ENCODE results near the gene ZNF227.
"Not testable (repeated sequence)": the region's sequence is repeated elsewhere in the genome, so short reads cannot be mapped to it uniquely, and the experiment has no call there.

Gene ZNF227

GRCh38 chr19:44212250-44212865 lies at the start of gene ZNF227:
TSS of gene ZNF227 (plus strand) at chr19:44212532. CDS start at chr19:44217793, 5,261 bp downstream.
- Histone ChIP-seq H3K27me3 (ENCODE audit: control insufficient read depth, insufficient read depth, low read length) (no peaks in the 10 kb centered on the region), H3K4me1 (ENCODE audit: control insufficient read depth, insufficient read depth, low read length) (no peaks in the 10 kb centered on the region), H3K9ac (ENCODE audit: low read depth, low read length) (peak within 1 kb of the TSS; percentile 96), H3K9me3 (ENCODE audit: control insufficient read depth, insufficient read depth, low read length) (no peaks in the 10 kb centered on the region), H3K36me3 (ENCODE audit: control insufficient read depth, insufficient read depth, low read length) (no peaks in the 10 kb centered on the region), H3K4me3 (ENCODE audit: low read depth, low read length) (peak within 1 kb of the TSS; percentile 89)

- Histone ChIP-seq H3K9ac (ENCODE audit: low read depth, low read length) (no peak overlapping the region), H3K9me3 (ENCODE audit: control insufficient read depth, insufficient read depth, low read length) (no peaks in the 10 kb centered on the region), H3K4me1 (ENCODE audit: control insufficient read depth, insufficient read depth, low read length) (no peaks in the 10 kb centered on the region), H3K27me3 (ENCODE audit: control insufficient read depth, insufficient read depth, low read length) (no peaks in the 10 kb centered on the region), H3K36me3 (ENCODE audit: control insufficient read depth, insufficient read depth, low read length) (peaks cover 3% of the 10 kb centered on the region), H3K4me3 (ENCODE audit: low read depth, low read length) (no peak overlapping the region)
Measured at GRCh38 chr19:44163789-44164188, 48.5 kb upstream of the ZNF227 start.

- Histone ChIP-seq H3K4me3 (ENCODE audit: low read depth, low read length) (peak overlapping the region; percentile 85), H3K27me3 (ENCODE audit: control insufficient read depth, insufficient read depth, low read length) (no peaks in the 10 kb centered on the region), H3K9ac (ENCODE audit: low read depth, low read length) (no peak overlapping the region), H3K9me3 (ENCODE audit: control insufficient read depth, insufficient read depth, low read length) (no peaks in the 10 kb centered on the region), H3K36me3 (ENCODE audit: control insufficient read depth, insufficient read depth, low read length) (peaks cover 3% of the 10 kb centered on the region), H3K4me1 (ENCODE audit: control insufficient read depth, insufficient read depth, low read length) (no peaks in the 10 kb centered on the region)
Measured at GRCh38 chr19:44164327-44164672, 48.0 kb upstream of the ZNF227 start.

GRCh38 chr19:44164673-44165512 lies 47.4 kb upstream of the ZNF227 start, which contains the start of gene ZNF226:
TSS of gene ZNF226 (plus strand) at chr19:44165100. CDS start at chr19:44170081, 4,981 bp downstream.
- H3K36me3 ChIP-seq (ENCODE audit: control insufficient read depth, insufficient read depth, low read length) = peaks cover 3% of the 10 kb centered on the region
- H3K4me3 ChIP-seq (ENCODE audit: low read depth, low read length) = peak within 1 kb of the TSS; percentile 85
- no peaks in the 10 kb centered on the region for H3K27me3 ChIP-seq (ENCODE audit: control insufficient read depth, insufficient read depth, low read length)
- no peaks in the 10 kb centered on the region for H3K4me1 ChIP-seq (ENCODE audit: control insufficient read depth, insufficient read depth, low read length)
- peak within 1 kb of the TSS; percentile 86 for H3K9ac ChIP-seq (ENCODE audit: low read depth, low read length)
- no peaks in the 10 kb centered on the region for H3K9me3 ChIP-seq (ENCODE audit: control insufficient read depth, insufficient read depth, low read length)

- not testable (repeated sequence) for H3K4me1 ChIP-seq (ENCODE audit: control insufficient read depth, insufficient read depth, low read length); H3K9me3 ChIP-seq (ENCODE audit: control insufficient read depth, insufficient read depth, low read length)
Measured at GRCh38 chr19:44170660-44171059, 41.7 kb upstream of the ZNF227 start.

GRCh38 chr19:44176590-44176989 lies 35.7 kb upstream of the ZNF227 start:
- H3K27me3 ChIP-seq (ENCODE audit: control insufficient read depth, insufficient read depth, low read length) = no peaks in the 10 kb centered on the region
- no peaks in the 10 kb centered on the region for H3K4me1 ChIP-seq (ENCODE audit: control insufficient read depth, insufficient read depth, low read length)
- H3K9me3 ChIP-seq (ENCODE audit: control insufficient read depth, insufficient read depth, low read length) = peaks cover 9% of the 10 kb centered on the region
- no peak overlapping the region for H3K9ac ChIP-seq (ENCODE audit: low read depth, low read length)
- no peak overlapping the region for H3K4me3 ChIP-seq (ENCODE audit: low read depth, low read length)
- H3K36me3 ChIP-seq (ENCODE audit: control insufficient read depth, insufficient read depth, low read length) = peaks cover 34% of the 10 kb centered on the region

More at GRCh38 chr19:44170660-44171059, 41.7 kb upstream of the ZNF227 start:
- H3K36me3 ChIP-seq (ENCODE audit: control insufficient read depth, insufficient read depth, low read length) = peaks cover 27% of the 10 kb centered on the region
- not testable (repeated sequence) for H3K9ac ChIP-seq (ENCODE audit: low read depth, low read length); H3K27me3 ChIP-seq (ENCODE audit: control insufficient read depth, insufficient read depth, low read length); H3K4me3 ChIP-seq (ENCODE audit: low read depth, low read length)

GRCh38 chr19:44180968-44181367 lies 31.4 kb upstream of the ZNF227 start:
- Histone ChIP-seq H3K9ac (ENCODE audit: low read depth, low read length) (no peak overlapping the region), H3K27me3 (ENCODE audit: control insufficient read depth, insufficient read depth, low read length) (no peaks in the 10 kb centered on the region), H3K9me3 (ENCODE audit: control insufficient read depth, insufficient read depth, low read length) (peaks cover 5% of the 10 kb centered on the region), H3K36me3 (ENCODE audit: control insufficient read depth, insufficient read depth, low read length) (peaks cover 12% of the 10 kb centered on the region), H3K4me3 (ENCODE audit: low read depth, low read length) (no peak overlapping the region), H3K4me1 (ENCODE audit: control insufficient read depth, insufficient read depth, low read length) (no peaks in the 10 kb centered on the region)

- H3K4me1 ChIP-seq (ENCODE audit: control insufficient read depth, insufficient read depth, low read length) = no peaks in the 10 kb centered on the region
- no peaks in the 10 kb centered on the region for H3K9me3 ChIP-seq (ENCODE audit: control insufficient read depth, insufficient read depth, low read length)
- no peaks in the 10 kb centered on the region for H3K27me3 ChIP-seq (ENCODE audit: control insufficient read depth, insufficient read depth, low read length)
- peaks cover 2% of the 10 kb centered on the region for H3K36me3 ChIP-seq (ENCODE audit: control insufficient read depth, insufficient read depth, low read length)
- H3K9ac ChIP-seq (ENCODE audit: low read depth, low read length) = no peak overlapping the region
- no peak overlapping the region for H3K4me3 ChIP-seq (ENCODE audit: low read depth, low read length)
Measured at GRCh38 chr19:44182145-44182544, 30.2 kb upstream of the ZNF227 start.

GRCh38 chr19:44190020-44190419 lies 22.3 kb upstream of the ZNF227 start:
- H3K36me3 ChIP-seq (ENCODE audit: control insufficient read depth, insufficient read depth, low read length) = no peaks in the 10 kb centered on the region
- no peak overlapping the region for H3K9ac ChIP-seq (ENCODE audit: low read depth, low read length)
- no peaks in the 10 kb centered on the region for H3K27me3 ChIP-seq (ENCODE audit: control insufficient read depth, insufficient read depth, low read length)
- H3K9me3 ChIP-seq (ENCODE audit: control insufficient read depth, insufficient read depth, low read length) = no peaks in the 10 kb centered on the region
- no peak overlapping the region for H3K4me3 ChIP-seq (ENCODE audit: low read depth, low read length)
- H3K4me1 ChIP-seq (ENCODE audit: control insufficient read depth, insufficient read depth, low read length) = no peaks in the 10 kb centered on the region

- H3K4me3 ChIP-seq (ENCODE audit: low read depth, low read length) = no peak overlapping the region
- H3K4me1 ChIP-seq (ENCODE audit: control insufficient read depth, insufficient read depth, low read length) = no peaks in the 10 kb centered on the region
- no peaks in the 10 kb centered on the region for H3K36me3 ChIP-seq (ENCODE audit: control insufficient read depth, insufficient read depth, low read length)
- no peaks in the 10 kb centered on the region for H3K9me3 ChIP-seq (ENCODE audit: control insufficient read depth, insufficient read depth, low read length)
- no peaks in the 10 kb centered on the region for H3K27me3 ChIP-seq (ENCODE audit: control insufficient read depth, insufficient read depth, low read length)
- no peak overlapping the region for H3K9ac ChIP-seq (ENCODE audit: low read depth, low read length)
Measured at GRCh38 chr19:44192127-44192526, 20.2 kb upstream of the ZNF227 start.

GRCh38 chr19:44196772-44197171 lies 15.6 kb upstream of the ZNF227 start:
- Histone ChIP-seq H3K9ac (ENCODE audit: low read depth, low read length) (no peak overlapping the region), H3K9me3 (ENCODE audit: control insufficient read depth, insufficient read depth, low read length) (no peaks in the 10 kb centered on the region), H3K4me3 (ENCODE audit: low read depth, low read length) (no peak overlapping the region), H3K36me3 (ENCODE audit: control insufficient read depth, insufficient read depth, low read length) (no peaks in the 10 kb centered on the region), H3K4me1 (ENCODE audit: control insufficient read depth, insufficient read depth, low read length) (no peaks in the 10 kb centered on the region), H3K27me3 (ENCODE audit: control insufficient read depth, insufficient read depth, low read length) (no peaks in the 10 kb centered on the region)

- Histone ChIP-seq H3K4me1 (ENCODE audit: control insufficient read depth, insufficient read depth, low read length) (no peaks in the 10 kb centered on the region), H3K9me3 (ENCODE audit: control insufficient read depth, insufficient read depth, low read length) (no peaks in the 10 kb centered on the region), H3K9ac (ENCODE audit: low read depth, low read length) (no peak overlapping the region), H3K27me3 (ENCODE audit: control insufficient read depth, insufficient read depth, low read length) (no peaks in the 10 kb centered on the region), H3K4me3 (ENCODE audit: low read depth, low read length) (no peak overlapping the region), H3K36me3 (ENCODE audit: control insufficient read depth, insufficient read depth, low read length) (no peaks in the 10 kb centered on the region)
Measured at GRCh38 chr19:44202470-44202869, 9.9 kb upstream of the ZNF227 start.
